GM12891 (cell line): Measurements from ENCODE around the gene CLRN1.

Experiments
- PAX5 ChIP-seq: IDR thresholded peaks from 2 replicates; pipeline ENCODE4 v1.6.1; 2011; ENCODE audit warnings: low read length, moderate library complexity, mild to moderate bottlenecking; ENCODE audit not compliant: insufficient read depth, severe bottlenecking
- POLR2A ChIP-seq: IDR thresholded peaks from 2 replicates; pipeline ENCODE4 v1.6.1; 2011; ENCODE audit warnings: low read depth, low read length, control low read depth
- POLR2AphosphoS5 ChIP-seq: IDR thresholded peaks from 2 replicates; pipeline ENCODE4 v1.6.1; 2011; ENCODE audit warnings: low read depth, low read length, control low read depth
- SPI1 ChIP-seq: IDR thresholded peaks from 2 replicates; pipeline ENCODE4 v1.6.1; 2011; ENCODE audit warnings: low read depth, low read length, control low read depth
- TAF1 ChIP-seq: IDR thresholded peaks from 2 replicates; pipeline ENCODE4 v1.6.1; 2011; ENCODE audit warnings: low read depth, low read length, control low read depth

GRCh38 chr3:150975086-150975991 lies 2.8 kb upstream of the CLRN1 start:
- no peak for TF ChIP-seq PAX5
- TF ChIP-seq POLR2A, result no peak
- no peak for TF ChIP-seq POLR2AphosphoS5
- no peak for TF ChIP-seq TAF1
- TF ChIP-seq SPI1, result no peak
